Measurements from ENCODE around the gene FNBP1. TPM values are rescaled to one million over a fixed set of nuclear protein-coding genes. Genes with fewer than 3 reads are reported as not detected.

Gene FNBP1
- total and polyA plus RNA-seq, 2 donors (not counting 1 experiment from before 2014, with no cell fraction given), result 20.8 to 44.3 TPM

GRCh38 chr9:129923589-129923988, 119.4 kb downstream of the FNBP1 start:
- H3K4me3 ChIP-seq (replicated peaks in 1 of 4; ENCODE audit: control extremely low read depth in 1 of 4, insufficient read depth in 1 of 4, low read depth in 3 of 4, low read length in 4 of 4), result no peak overlapping the region
- TF ChIP-seq EZH2 (IDR thresholded peaks at IDR 0.05; ENCODE audit: low read length, missing control alignments) (no peak), CTCF (conservative IDR thresholded peaks at IDR 0.05 in 1 of 2, IDR thresholded peaks at IDR 0.05 in 1 of 2; ENCODE audit: low read depth in 1 of 2, low read length in 2 of 2) (no peak)
- no peak overlapping the region for H2AFZ ChIP-seq (ENCODE audit: low read length)
- peaks cover 2% of the 10 kb centered on the region for H3K36me3 ChIP-seq (ENCODE audit: control insufficient read depth, insufficient read depth, low read length)
- H3K79me2 ChIP-seq (ENCODE audit: control insufficient read depth, insufficient read depth, low read length), result no peaks in the 10 kb centered on the region
- DNase-seq (ENCODE audit: low read depth in 2 of 2), result no peak
- no peak overlapping the region for H3K4me2 ChIP-seq (ENCODE audit: extremely low read depth, insufficient read depth, low read length)
- no peaks in the 10 kb centered on the region for H3K27me3 ChIP-seq (ENCODE audit: control insufficient read depth, insufficient read depth, low read length)
- no peak overlapping the region for H3K27ac ChIP-seq (ENCODE audit: insufficient read depth, low read length)
- no peaks in the 10 kb centered on the region for H3K9me3 ChIP-seq (ENCODE audit: control insufficient read depth, insufficient read depth, low read depth, low read length)
- H4K20me1 ChIP-seq (ENCODE audit: control insufficient read depth, extremely low read depth, insufficient read depth, low read length), result no peaks in the 10 kb centered on the region
- H3K9ac ChIP-seq (ENCODE audit: insufficient read depth, low read length), result no peak overlapping the region
- H3K4me1 ChIP-seq (ENCODE audit: control insufficient read depth, extremely low read depth, insufficient read depth, low read length), result no peaks in the 10 kb centered on the region

DNA sequence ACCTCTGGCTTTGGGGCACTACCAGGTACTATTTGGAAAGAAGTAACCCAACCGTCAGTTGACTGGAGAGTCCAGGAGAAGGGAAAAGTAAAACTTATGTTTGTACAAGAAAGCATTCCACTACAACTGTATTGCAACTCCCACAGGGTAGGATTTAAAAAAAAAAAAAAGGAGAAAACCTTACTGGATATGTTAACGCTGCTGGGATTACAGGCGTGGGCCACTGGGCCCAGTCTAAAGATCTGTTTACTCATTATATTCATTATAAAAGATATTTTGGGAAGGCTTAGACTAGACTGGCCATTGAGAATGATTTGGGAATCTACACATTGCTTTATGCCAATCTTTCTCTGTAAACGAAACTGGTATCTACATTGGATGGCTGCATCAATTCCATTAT, 121.1 kb downstream of the FNBP1 start:
- no peak for TF ChIP-seq EZH2 (IDR thresholded peaks at IDR 0.05; ENCODE audit: low read length, missing control alignments)
- no peak for TF ChIP-seq CTCF (conservative IDR thresholded peaks at IDR 0.05 in 1 of 2, IDR thresholded peaks at IDR 0.05 in 1 of 2; ENCODE audit: low read depth in 1 of 2, low read length in 2 of 2)
- no peak overlapping the region for H3K9ac ChIP-seq (ENCODE audit: insufficient read depth, low read length)
- H3K4me3 ChIP-seq (replicated peaks in 1 of 4; ENCODE audit: control extremely low read depth in 1 of 4, insufficient read depth in 1 of 4, low read depth in 3 of 4, low read length in 4 of 4), result no peak overlapping the region
- H2AFZ ChIP-seq (ENCODE audit: low read length), result no peak overlapping the region
- H3K27me3 ChIP-seq (ENCODE audit: control insufficient read depth, insufficient read depth, low read length), result no peaks in the 10 kb centered on the region
- H3K4me2 ChIP-seq (ENCODE audit: extremely low read depth, insufficient read depth, low read length), result no peak overlapping the region
- H3K4me1 ChIP-seq (ENCODE audit: control insufficient read depth, extremely low read depth, insufficient read depth, low read length), result no peaks in the 10 kb centered on the region
- H3K79me2 ChIP-seq (ENCODE audit: control insufficient read depth, insufficient read depth, low read length), result no peaks in the 10 kb centered on the region
- H3K27ac ChIP-seq (ENCODE audit: insufficient read depth, low read length), result no peak overlapping the region
- peaks cover 2% of the 10 kb centered on the region for H3K36me3 ChIP-seq (ENCODE audit: control insufficient read depth, insufficient read depth, low read length)
- no peaks in the 10 kb centered on the region for H4K20me1 ChIP-seq (ENCODE audit: control insufficient read depth, extremely low read depth, insufficient read depth, low read length)
- no peaks in the 10 kb centered on the region for H3K9me3 ChIP-seq (ENCODE audit: control insufficient read depth, insufficient read depth, low read depth, low read length)
- no peak for DNase-seq (ENCODE audit: low read depth in 2 of 2)

- Histone ChIP-seq H3K4me3 (replicated peaks in 1 of 4; ENCODE audit: control extremely low read depth in 1 of 4, insufficient read depth in 1 of 4, low read depth in 3 of 4, low read length in 4 of 4) (no peak overlapping the region), H3K9ac (ENCODE audit: insufficient read depth, low read length) (no peak overlapping the region), H3K27me3 (ENCODE audit: control insufficient read depth, insufficient read depth, low read length) (no peaks in the 10 kb centered on the region), H3K9me3 (ENCODE audit: control insufficient read depth, insufficient read depth, low read depth, low read length) (no peaks in the 10 kb centered on the region), H3K27ac (ENCODE audit: insufficient read depth, low read length) (no peak overlapping the region), H3K79me2 (ENCODE audit: control insufficient read depth, insufficient read depth, low read length) (no peaks in the 10 kb centered on the region), H3K36me3 (ENCODE audit: control insufficient read depth, insufficient read depth, low read length) (peaks cover 2% of the 10 kb centered on the region), H3K4me2 (ENCODE audit: extremely low read depth, insufficient read depth, low read length) (no peak overlapping the region), H3K4me1 (ENCODE audit: control insufficient read depth, extremely low read depth, insufficient read depth, low read length) (no peaks in the 10 kb centered on the region), H4K20me1 (ENCODE audit: control insufficient read depth, extremely low read depth, insufficient read depth, low read length) (no peaks in the 10 kb centered on the region), H2AFZ (ENCODE audit: low read length) (no peak overlapping the region)
- DNase-seq (ENCODE audit: low read depth in 2 of 2), result no peak
- TF ChIP-seq EZH2 (IDR thresholded peaks at IDR 0.05; ENCODE audit: low read length, missing control alignments) (no peak), CTCF (conservative IDR thresholded peaks at IDR 0.05 in 1 of 2, IDR thresholded peaks at IDR 0.05 in 1 of 2; ENCODE audit: low read depth in 1 of 2, low read length in 2 of 2) (no peak)
Measured at GRCh38 chr9:129919841-129920240, 123.1 kb downstream of the FNBP1 start.

All from fibroblast of lung (primary cell).